PC-9 (cell line): ENCODE measurements around the gene SLC27A1. TPM values are rescaled to one million over a fixed set of nuclear protein-coding genes. Genes with fewer than 3 reads are reported as not detected.
"Not testable (repeated sequence)": the region's sequence is repeated elsewhere in the genome, so short reads cannot be mapped to it uniquely, and the experiment has no call there.

Source experiments
- BruUV-seq: library from RNA; stranded (reverse); fragments of 400-500 nt; replicated peaks from 2 replicates; lab custom pipeline; 2021; lab: Mats Ljungman, UMichigan
- CTCF ChIA-PET: fragments of 300-600 bp; sonication (Branson Sonifier 250); formaldehyde crosslinking; loops from one replicate; lab custom pipeline; 2022; ENCODE audit warnings: antibody characterized with exemption; lab: Charles Lee
- POLR2A ChIA-PET: fragments of 300-600 bp; sonication (Branson Sonifier 250); formaldehyde crosslinking; loops from one replicate; lab custom pipeline; 2022; ENCODE audit warnings: antibody characterized with exemption; ENCODE audit not compliant: unreplicated experiment; lab: Charles Lee
- DNase-seq, 2 experiments: peaks; one replicate each; pipeline versions ENCODE4 v3.0.0 to v3.0.0-alpha.2; 2015 to 2022; ENCODE audit warnings: mixed read lengths in 1 of 2
- H2AFZ ChIP-seq: fragments of 200-600 bp; sonication (generic); 2 replicates; pipeline ENCODE4 v1.8.1; 2017; ENCODE audit warnings: antibody characterized with exemption
- H3F3A ChIP-seq: fragments of 200-600 bp; sonication (generic); 2 replicates; pipeline ENCODE4 v1.8.1; 2017; ENCODE audit warnings: antibody characterized with exemption, mild to moderate bottlenecking, low read depth; ENCODE audit not compliant: insufficient read depth
- H3K27ac ChIP-seq: fragments of 200-600 bp; sonication (generic); 2 replicates; pipeline ENCODE4 v1.6.1; 2016; ENCODE audit warnings: mixed run types
- H3K27me3 ChIP-seq: fragments of 200-600 bp; sonication (generic); 2 replicates; pipeline ENCODE4 v1.6.1; 2016; ENCODE audit warnings: low read depth, mixed run types; ENCODE audit not compliant: insufficient read depth
- H3K36me3 ChIP-seq: fragments of 200-600 bp; sonication (generic); 2 replicates; pipeline ENCODE4 v1.6.1; 2016; ENCODE audit warnings: low read depth, mixed run types
- H3K4me1 ChIP-seq: fragments of 200-600 bp; sonication (generic); replicated peaks from 2 replicates; pipeline ENCODE4 v1.6.1; 2016; ENCODE audit warnings: mixed run types; ENCODE audit not compliant: insufficient read depth
- H3K4me2 ChIP-seq: fragments of 200-600 bp; sonication (generic); 2 replicates; pipeline ENCODE4 v1.6.1; 2017; ENCODE audit warnings: mixed run types
- H3K4me3 ChIP-seq: fragments of 200-600 bp; sonication (generic); 2 replicates; pipeline ENCODE4 v1.6.1; 2016; ENCODE audit warnings: mixed run types
- H3K79me2 ChIP-seq: fragments of 200-600 bp; sonication (generic); 2 replicates; pipeline ENCODE4 v1.6.1; 2017; ENCODE audit warnings: low read depth, mixed run types
- H3K9me2 ChIP-seq: fragments of 200-600 bp; sonication (generic); 2 replicates; pipeline ENCODE4 v1.8.1; 2017; ENCODE audit warnings: mild to moderate bottlenecking; ENCODE audit not compliant: insufficient read depth
- H3K9me3 ChIP-seq: fragments of 200-600 bp; sonication (generic); 2 replicates; pipeline ENCODE4 v1.8.1; 2016; ENCODE audit warnings: low read depth; ENCODE audit not compliant: insufficient read depth
- H4K20me1 ChIP-seq: fragments of 200-600 bp; sonication (generic); 2 replicates; pipeline ENCODE4 v1.8.1; 2017; ENCODE audit not compliant: insufficient read depth
- EZH2 ChIP-seq: fragments of 200-600 bp; sonication (generic); IDR thresholded peaks from 2 replicates; pipeline ENCODE4 v1.8.0; 2017; ENCODE audit warnings: antibody characterized with exemption, low read depth
- intact Hi-C: fragments of 100-400 bp; cut with micrococcal nuclease; formaldehyde crosslinking; loops from one replicate; pipeline ENCODE4 v1.10.0; 2022; ENCODE audit not compliant: unreplicated experiment
- total RNA-seq: library from RNA; stranded (reverse); gene quantifications from 2 replicates; pipeline ENCODE4 v1.2.3, GENCODE V29; 2021
- TF ChIP-seq, protein P1 (sequence below): fragments of 200-600 bp; sonication (generic); conservative IDR thresholded peaks from 2 replicates; pipeline ENCODE4 v1.6.1; 2017; ENCODE audit warnings: mixed run types, antibody characterized with exemption, mild to moderate bottlenecking, moderate library complexity

SLC27A1 gene
- total RNA-seq, 1 experiment from 2014 or later, result 30.8 TPM

- CTCF ChIA-PET, result no interaction called here
Observed at GRCh38 chr19:17505223-17505622, 34.9 kb downstream of the SLC27A1 start.

GRCh38 chr19:17506745-17507144 lies 36.4 kb downstream of the SLC27A1 start:
- no peak overlapping the region for H3K27ac ChIP-seq
- POLR2A ChIA-PET, result no interaction called here

More at GRCh38 chr19:17505223-17505622, 34.9 kb downstream of the SLC27A1 start:
- Histone ChIP-seq H3K4me1 (peaks cover 27% of the 10 kb centered on the region), H3K27ac (no peak overlapping the region), H3K4me3 (no peak overlapping the region), H2AFZ (no peak overlapping the region), H3K4me2 (no peak overlapping the region), H3K9me3 (no peaks in the 10 kb centered on the region), H3K27me3 (no peaks in the 10 kb centered on the region), H4K20me1 (peaks cover 25% of the 10 kb centered on the region), H3K36me3 (peaks cover 14% of the 10 kb centered on the region; the same call in 1 of the 2 replicates), H3K79me2 (peaks cover 64% of the 10 kb centered on the region), H3K9me2 (no peaks in the 10 kb centered on the region), H3F3A (peaks cover 44% of the 10 kb centered on the region)
- DNase-seq, result no peak
- TF ChIP-seq, protein P1, sequence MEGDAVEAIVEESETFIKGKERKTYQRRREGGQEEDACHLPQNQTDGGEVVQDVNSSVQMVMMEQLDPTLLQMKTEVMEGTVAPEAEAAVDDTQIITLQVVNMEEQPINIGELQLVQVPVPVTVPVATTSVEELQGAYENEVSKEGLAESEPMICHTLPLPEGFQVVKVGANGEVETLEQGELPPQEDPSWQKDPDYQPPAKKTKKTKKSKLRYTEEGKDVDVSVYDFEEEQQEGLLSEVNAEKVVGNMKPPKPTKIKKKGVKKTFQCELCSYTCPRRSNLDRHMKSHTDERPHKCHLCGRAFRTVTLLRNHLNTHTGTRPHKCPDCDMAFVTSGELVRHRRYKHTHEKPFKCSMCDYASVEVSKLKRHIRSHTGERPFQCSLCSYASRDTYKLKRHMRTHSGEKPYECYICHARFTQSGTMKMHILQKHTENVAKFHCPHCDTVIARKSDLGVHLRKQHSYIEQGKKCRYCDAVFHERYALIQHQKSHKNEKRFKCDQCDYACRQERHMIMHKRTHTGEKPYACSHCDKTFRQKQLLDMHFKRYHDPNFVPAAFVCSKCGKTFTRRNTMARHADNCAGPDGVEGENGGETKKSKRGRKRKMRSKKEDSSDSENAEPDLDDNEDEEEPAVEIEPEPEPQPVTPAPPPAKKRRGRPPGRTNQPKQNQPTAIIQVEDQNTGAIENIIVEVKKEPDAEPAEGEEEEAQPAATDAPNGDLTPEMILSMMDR, result no peak
- TF ChIP-seq EZH2, result no peak
- POLR2A ChIA-PET, result no interaction called here
- no TSS peak for BruUV-seq
- intact Hi-C loops, result no loop called here

DNA sequence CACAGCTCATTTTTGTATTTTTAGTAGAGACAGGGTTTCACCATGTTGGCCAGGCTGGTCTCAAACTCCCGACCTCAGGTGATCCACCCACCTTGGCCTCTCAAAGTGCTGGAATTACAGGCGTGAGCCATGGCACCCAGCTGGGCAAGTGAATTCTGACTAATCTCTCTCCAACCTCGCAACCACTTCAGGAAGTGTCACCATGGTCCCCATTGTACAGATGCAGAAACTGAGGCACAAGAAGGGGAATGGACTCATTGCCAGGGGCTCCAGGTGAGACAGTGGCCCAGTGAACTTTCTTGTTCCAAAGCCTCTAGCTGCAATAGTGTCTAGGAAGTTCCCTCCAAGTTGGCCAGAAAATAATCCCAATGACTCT lies 38.2 kb downstream of the SLC27A1 start:
- Histone ChIP-seq H3K4me3 (peak overlapping the region; percentile 1; the same call in 1 of the 2 replicates), H3K36me3 (peaks cover 14% of the 10 kb centered on the region; the same call in 1 of the 2 replicates), H3F3A (peaks cover 37% of the 10 kb centered on the region), H3K27ac (peak overlapping the region; percentile 98), H3K79me2 (peaks cover 81% of the 10 kb centered on the region), H3K4me2 (peak overlapping the region; percentile 59), H3K4me1 (peaks cover 39% of the 10 kb centered on the region)
- H2AFZ ChIP-seq, BruUV-seq, H4K20me1 ChIP-seq, H3K9me3 ChIP-seq, CTCF ChIA-PET, H3K9me2 ChIP-seq, intact Hi-C loops, POLR2A ChIA-PET, H3K27me3 ChIP-seq: not testable (repeated sequence)
- DNase-seq, result peak in 1 of 2 experiments; percentile 44

More at GRCh38 chr19:17506745-17507144, 36.4 kb downstream of the SLC27A1 start:
- Histone ChIP-seq H3K36me3 (peaks cover 14% of the 10 kb centered on the region; the same call in 1 of the 2 replicates), H3K4me3 (no peak overlapping the region), H3K79me2 (peaks cover 72% of the 10 kb centered on the region), H3F3A (peaks cover 49% of the 10 kb centered on the region), H3K9me3 (no peaks in the 10 kb centered on the region), H3K4me2 (no peak overlapping the region), H3K4me1 (peaks cover 27% of the 10 kb centered on the region), H2AFZ (no peak overlapping the region), H3K27me3 (no peaks in the 10 kb centered on the region), H3K9me2 (no peaks in the 10 kb centered on the region), H4K20me1 (peaks cover 14% of the 10 kb centered on the region; the same call in 1 of the 2 replicates)
- intact Hi-C loops, result no loop called here
- no TSS peak for BruUV-seq
- no peak for TF ChIP-seq EZH2
- TF ChIP-seq, protein P1, result no peak
- CTCF ChIA-PET, result no interaction called here
- DNase-seq, result no peak
